ENCODE measurements around the gene ZNF519. TPM values are rescaled to one million over a fixed set of nuclear protein-coding genes. Genes with fewer than 3 reads are reported as not detected.

ZNF519 gene
- 1.5 and 2.4 TPM in 2 replicates for total RNA-seq

DNA sequence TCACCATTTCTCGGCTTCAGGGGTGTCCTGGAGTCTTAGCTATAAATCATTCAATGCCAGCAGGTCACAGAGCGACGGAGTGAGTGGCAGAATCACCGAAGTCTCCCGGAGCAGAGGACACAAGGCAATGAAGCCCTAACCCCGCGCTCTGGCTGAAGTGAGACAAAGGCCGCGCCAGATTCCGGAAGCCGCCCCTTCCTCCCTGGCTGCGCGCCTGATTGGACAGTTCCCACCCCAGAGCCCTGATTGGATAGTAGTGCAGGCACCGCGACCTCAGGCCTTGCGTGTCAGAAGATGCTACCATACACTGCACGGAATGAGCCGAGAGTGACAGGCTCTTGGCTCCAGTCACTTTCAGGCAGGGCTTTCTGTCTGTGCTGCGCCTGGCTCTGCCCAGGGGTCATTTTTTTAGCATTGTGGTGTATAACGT is at the start of gene ZNF519:
Gene ZNF519, minus strand, starts transcription at position 165 of the 430 bp plus-strand sequence. Its CDS starts 158 bp downstream, at position 7.

Other genes starting within 250 kb of the ZNF519 start
- not detected in 2 replicates for gene MC2R, start 216.9 kb downstream of the ZNF519 start, total RNA-seq